Transverse colon (tissue), 4 donors: ENCODE measurements around the gene IKZF2. TPM values are rescaled to one million over a fixed set of nuclear protein-coding genes. Genes with fewer than 3 reads are reported as not detected.

Experiments
- DNase-seq: peaks from one replicate; pipeline ENCODE4 v3.0.0-alpha.2; 2019
- H3K27ac ChIP-seq, 4 donors: fragments of 200-600 bp; sonication (generic); 2 replicates each; pipeline ENCODE4 v1.5.1; 2016 to 2018; ENCODE audit warnings: inconsistent platforms in 4 of 4
- H3K27me3 ChIP-seq: fragments of 200-600 bp; sonication (generic); 2 replicates; pipeline ENCODE4 v1.5.1; 2017; ENCODE audit warnings: inconsistent platforms
- H3K36me3 ChIP-seq, 4 donors: fragments of 200-600 bp; sonication (generic); 2 replicates each; pipeline ENCODE4 v1.5.1; 2017 to 2019; ENCODE audit warnings: inconsistent platforms in 4 of 4
- H3K4me1 ChIP-seq, 4 donors: fragments of 200-600 bp; sonication (generic); 2 replicates each; pipeline ENCODE4 v1.5.1; 2017 to 2020; ENCODE audit warnings: inconsistent platforms in 4 of 4
- H3K4me3 ChIP-seq, 4 donors: fragments of 200-600 bp; sonication (generic); 1 replicate in 1 of 4; 2 replicates in 3 of 4; pipeline versions ENCODE4 v1.5.1 to v1.6.1; 2017 to 2019; ENCODE audit warnings: inconsistent platforms in 4 of 4
- H3K9me3 ChIP-seq, 2 donors: fragments of 200-600 bp; sonication (generic); 2 replicates each; pipeline ENCODE4 v1.5.1; 2017 to 2019; ENCODE audit warnings: inconsistent platforms in 2 of 2
- CTCF ChIP-seq, 5 experiments: fragments of 200-600 bp in 3 of 5; fragments of 450-650 bp in 2 of 5; sonication (generic) in 3 of 5; IDR thresholded peaks; 1 replicate in 2 of 5; 2 replicates in 3 of 5; pipeline ENCODE4 v1.5.1; 2016 to 2017; ENCODE audit warnings: antibody characterized with exemption in 5 of 5, inconsistent platforms in 3 of 5, mild to moderate bottlenecking in 2 of 5, moderate library complexity in 1 of 5
- EP300 ChIP-seq: sonication (generic); formaldehyde crosslinking; IDR thresholded peaks from one replicate; pipeline ENCODE4 v1.6.1; 2017; ENCODE audit warnings: antibody characterized with exemption, low read depth
- POLR2A ChIP-seq: fragments of 450-650 bp; IDR thresholded peaks from one replicate; pipeline ENCODE4 v1.6.1; 2016; ENCODE audit warnings: antibody characterized with exemption, mild to moderate bottlenecking, moderate library complexity
- POLR2AphosphoS5 ChIP-seq, 3 donors: sonication (generic); formaldehyde crosslinking; IDR thresholded peaks; one replicate each; pipeline ENCODE4 v1.6.1; 2016; ENCODE audit warnings: antibody characterized with exemption in 3 of 3
- WGBS, 2 donors: methylation state at CpG; one replicate each; pipeline ENCODE4 v1.1.5; 2018; ENCODE audit warnings: low coverage in 1 of 2; 5-methylcytosine and 5-hydroxymethylcytosine counted together
- in situ Hi-C, 4 donors: fragments of 200-750 bp; cut with MboI; loops; one replicate each; pipeline versions ENCODE4 v1.15.0 to v1.15.1; 2017; ENCODE audit warnings: low sequenced_read_pairs in 3 of 4, low pct_ligation_motif_present in 1 of 4, low pct_unique_long_range_greater_than_20kb in 1 of 4
- intact Hi-C: fragments of 100-400 bp; cut with DNase I; formaldehyde crosslinking; loops from one replicate; pipeline ENCODE4 v1.15.1; 2023; ENCODE audit warnings: low total_unique reads
- total RNA-seq, 4 donors: library from RNA; depleted of rRNA; stranded (reverse); fragments of >200 nt; gene quantifications; one replicate each; pipeline ENCODE4 v1.1.0, GENCODE V29; 2016

IKZF2 gene
- total RNA-seq, 4 donors from 2014 or later, result 1.8 to 15.6 (median 12.3) TPM

- H3K27ac ChIP-seq, result peak overlapping the region in 1 of 4 donors; percentile 99
- in situ Hi-C loops (loop anchor here in 1 of 4 donors (25.0 kb wide), 1 partner anchor 1664 kb away; the partner anchor contains the start of gene BARD1), intact Hi-C loops (no loop called here)
- TF ChIP-seq POLR2A (no peak), EP300 (no peak), POLR2AphosphoS5 (IDR thresholded peaks at IDR 0.05) (no peak), CTCF (IDR thresholded peaks at IDR 0.05) (no peak)
- H3K9me3 ChIP-seq, result no peaks in the 10 kb centered on the region
- no peaks in the 10 kb centered on the region for H3K36me3 ChIP-seq
- peaks cover 0 to 20% (median 11%) of the 10 kb centered on the region in 4 donors for H3K4me1 ChIP-seq
- H3K4me3 ChIP-seq, result peak overlapping the region in 1 of 4 donors; percentile 80
- 36 to 46% methylated on average over 2 of the region's 2 CpGs for WGBS, 2 donors
- H3K27me3 ChIP-seq, result no peaks in the 10 kb centered on the region
- DNase-seq, result no peak
These were observed 2.7 kb downstream of the IKZF2 start for GRCh38 chr2:213148572-213149261.

- intact Hi-C loops (no loop called here), in situ Hi-C loops (loop anchor here in 1 of 4 donors (25.0 kb wide), 1 partner anchor 1665 kb away; the partner anchor contains the start of gene BARD1)
- Histone ChIP-seq H3K27me3 (no peaks in the 10 kb centered on the region), H3K4me1 (peaks cover 0 to 11% (median 8%) of the 10 kb centered on the region in 4 donors), H3K9me3 (no peaks in the 10 kb centered on the region), H3K27ac (no peak overlapping the region), H3K4me3 (no peak overlapping the region), H3K36me3 (no peaks in the 10 kb centered on the region)
- TF ChIP-seq POLR2AphosphoS5 (IDR thresholded peaks at IDR 0.05), result no peak
- TF ChIP-seq POLR2A, result no peak
- TF ChIP-seq EP300, result no peak
- no peak for TF ChIP-seq CTCF (IDR thresholded peaks at IDR 0.05)
- DNase-seq, result no peak
- 86 to 92% methylated on average over 2 of the region's 2 CpGs for WGBS, 2 donors
These were observed 3.9 kb downstream of the IKZF2 start for GRCh38 chr2:213147538-213147937.

- 58 to 88% methylated on average over 1 of the region's 1 CpG for WGBS, 2 donors
- H3K27me3 ChIP-seq, result no peaks in the 10 kb centered on the region
- no peak overlapping the region for H3K4me3 ChIP-seq
- intact Hi-C loops, result no loop called here
- in situ Hi-C loops, result loop anchor here in 1 of 4 donors (25.0 kb wide), 1 partner anchor 1667 kb away; the partner anchor contains the start of gene BARD1
- peaks cover 0 to 9% (median 7%) of the 10 kb centered on the region in 4 donors for H3K4me1 ChIP-seq
- H3K27ac ChIP-seq, result no peak overlapping the region
- no peaks in the 10 kb centered on the region for H3K9me3 ChIP-seq
- TF ChIP-seq CTCF (IDR thresholded peaks at IDR 0.05), result no peak
- TF ChIP-seq POLR2A, result no peak
- TF ChIP-seq POLR2AphosphoS5 (IDR thresholded peaks at IDR 0.05), result no peak
- TF ChIP-seq EP300, result no peak
- H3K36me3 ChIP-seq, result no peaks in the 10 kb centered on the region
- no peak for DNase-seq
These were observed 5.6 kb downstream of the IKZF2 start for GRCh38 chr2:213145715-213146242.

- no peak overlapping the region for H3K27ac ChIP-seq
- H3K27me3 ChIP-seq, result no peaks in the 10 kb centered on the region
- no peak overlapping the region for H3K4me3 ChIP-seq
- no peaks in the 10 kb centered on the region for H3K9me3 ChIP-seq
- no peaks in the 10 kb centered on the region for H3K36me3 ChIP-seq
- no peak for TF ChIP-seq POLR2AphosphoS5 (IDR thresholded peaks at IDR 0.05)
- no peak for TF ChIP-seq EP300
- no peak for TF ChIP-seq CTCF (IDR thresholded peaks at IDR 0.05)
- TF ChIP-seq POLR2A, result no peak
- WGBS, 2 donors, result 82 to 88% methylated on average over 4 of the region's 4 CpGs
- in situ Hi-C loops, result loop anchor here in 1 of 4 donors (25.0 kb wide), 1 partner anchor 1675 kb away; the partner anchor contains the start of gene BARD1
- intact Hi-C loops, result no loop called here
- no peaks in the 10 kb centered on the region for H3K4me1 ChIP-seq
- no peak for DNase-seq
These were observed 14.3 kb downstream of the IKZF2 start for GRCh38 chr2:213137064-213137463.
